ENCODE data around the gene PCDH1.
A peak's percentile ranks its signal among the peaks of the same experiment; 100 is the strongest.
"Not testable (repeated sequence)": the region's sequence is repeated elsewhere in the genome, so short reads cannot be mapped to it uniquely, and the experiment has no call there.

Gene PCDH1

GRCh38 chr5:141897425-141897824 lies 19.2 kb upstream of the PCDH1 start:
- no peak for DNase-seq

GRCh38 chr5:141890429-141890828 lies 12.2 kb upstream of the PCDH1 start:
- DNase-seq = not testable (repeated sequence)

- DNase-seq = no peak
Observed at GRCh38 chr5:141889282-141889871, 11.2 kb upstream of the PCDH1 start.

GRCh38 chr5:141883892-141884318 lies 5.7 kb upstream of the PCDH1 start:
- DNase-seq = no peak

DNA sequence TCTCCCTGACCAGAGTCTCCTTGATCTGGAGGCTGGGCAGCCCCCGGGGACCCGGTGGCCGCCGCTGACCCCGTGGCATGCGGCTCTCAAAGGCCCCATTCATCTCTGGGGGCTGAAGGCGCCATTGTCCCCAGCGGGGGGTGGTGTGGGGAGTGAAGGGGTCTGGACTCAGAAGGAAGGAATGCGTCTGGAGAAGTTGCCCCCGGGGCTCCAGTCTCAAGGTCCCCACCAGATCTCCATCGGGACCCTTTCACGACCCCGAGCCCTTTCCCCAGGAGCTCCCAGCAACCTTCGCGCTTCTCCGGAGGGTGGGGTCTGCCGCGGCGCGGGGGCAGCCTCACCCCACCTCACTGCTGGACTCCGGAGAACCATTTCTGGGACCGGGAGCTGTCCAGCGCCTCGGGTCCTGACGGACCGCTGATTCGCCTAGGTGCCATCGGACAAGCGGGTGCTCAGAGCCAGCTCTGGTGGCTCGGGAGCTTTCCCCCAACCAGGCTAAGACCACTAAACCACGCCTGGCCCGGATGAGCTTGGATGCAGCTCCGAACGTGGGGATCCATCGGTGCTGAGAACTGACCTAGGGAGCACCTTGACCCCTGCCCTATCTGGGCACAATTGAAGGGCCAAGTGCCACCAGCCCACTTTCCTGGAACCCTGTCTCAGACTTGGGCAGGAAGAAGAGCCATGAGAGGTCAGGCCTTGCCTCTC lies 5.1 kb upstream of the PCDH1 start:
- no peak for DNase-seq

DNA sequence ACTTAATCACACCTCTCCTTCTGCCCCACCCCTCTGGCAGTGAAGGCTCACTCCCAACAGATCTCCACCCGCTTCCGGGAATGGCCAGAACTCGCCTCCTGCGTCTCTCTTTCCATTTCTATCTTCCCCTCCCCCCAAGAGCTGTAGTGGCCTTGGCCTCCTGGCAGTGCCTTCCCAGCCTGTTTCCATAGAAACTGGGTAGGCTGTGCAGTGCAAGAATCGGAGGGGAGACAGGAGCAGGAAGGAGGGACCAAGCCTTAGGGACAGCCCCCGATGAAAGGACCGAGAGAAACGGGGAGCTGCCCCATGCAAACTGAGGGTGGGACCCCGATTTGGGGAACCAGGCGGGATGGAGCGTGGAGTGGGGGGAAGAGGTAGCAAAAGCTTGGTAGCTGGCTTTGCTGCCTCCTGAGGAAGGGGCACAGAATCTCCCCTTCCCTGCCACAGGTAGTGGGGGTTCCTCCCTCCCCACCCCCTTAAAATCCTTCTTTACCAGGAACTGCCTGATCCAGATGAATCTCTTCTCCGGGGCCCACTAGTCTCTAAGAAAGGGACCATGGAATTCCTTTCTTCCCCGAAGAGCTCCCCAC lies 4.5 kb upstream of the PCDH1 start:
- no peak for DNase-seq

DNA sequence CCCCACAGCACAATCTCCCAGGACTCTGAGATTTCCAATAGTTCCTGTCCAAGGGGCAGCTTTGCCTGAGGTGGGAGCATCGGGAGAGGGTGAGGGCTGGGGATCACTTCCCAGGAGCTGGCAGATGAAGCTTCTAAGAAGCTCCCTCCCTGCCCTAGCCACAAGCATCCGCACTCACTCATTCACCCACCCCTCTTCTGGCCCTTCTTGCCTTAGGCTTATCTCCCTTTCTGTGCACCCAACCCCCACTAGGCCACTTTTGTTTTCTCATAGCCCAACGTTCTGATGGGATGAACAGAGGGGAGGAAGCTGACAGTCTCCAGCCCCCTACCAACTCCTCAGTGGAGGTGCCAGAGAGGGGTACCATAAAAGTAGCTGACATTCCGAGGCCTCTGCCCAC lies 3.7 kb upstream of the PCDH1 start:
- no peak for DNase-seq

DNA sequence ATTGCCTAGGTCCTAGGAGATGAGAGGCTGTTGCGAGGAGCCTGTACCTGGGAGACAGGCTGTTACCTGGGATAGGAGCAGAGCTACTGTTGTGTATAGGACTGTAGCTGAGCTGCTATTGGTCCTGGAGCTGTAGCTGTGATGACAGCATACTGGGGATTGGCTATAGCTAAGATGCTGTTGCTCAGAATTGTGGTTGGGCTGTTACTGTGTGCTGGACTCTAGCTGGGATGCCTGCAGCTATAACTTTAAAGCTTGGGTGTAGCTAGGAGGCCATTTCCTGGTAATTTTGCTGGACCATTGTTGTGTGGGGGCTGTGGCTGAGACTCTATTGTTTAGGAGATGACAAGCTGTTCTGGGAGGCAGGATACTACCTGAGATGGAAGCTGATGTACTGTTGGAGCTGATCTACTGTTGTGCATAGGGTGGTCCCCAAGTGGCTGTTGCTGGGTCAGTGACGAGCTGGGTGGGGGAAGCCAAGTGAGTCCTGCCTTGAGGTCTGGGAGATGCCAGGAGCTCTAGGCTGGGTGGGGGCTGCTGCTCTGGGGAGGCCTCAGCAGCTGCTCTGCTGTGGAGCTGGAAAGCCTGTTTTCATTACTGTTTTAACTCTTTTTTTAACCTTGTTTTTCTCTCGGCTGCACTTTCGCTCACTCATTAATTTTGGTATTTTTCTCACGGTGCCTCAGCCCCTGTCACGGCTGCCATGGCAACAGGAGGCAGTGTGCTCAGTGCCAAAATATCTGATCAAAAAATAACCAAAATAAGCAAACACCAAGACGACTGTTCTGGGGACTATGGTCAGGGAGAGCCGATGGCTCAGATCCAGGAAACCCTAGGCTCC lies 3.0 kb upstream of the PCDH1 start:
- DNase-seq = no peak

- no peak for DNase-seq
Observed at GRCh38 chr5:141879941-141880738, 1.9 kb upstream of the PCDH1 start.

- no peak for DNase-seq
Observed at GRCh38 chr5:141879426-141879759, 1.2 kb upstream of the PCDH1 start.

- DNase-seq = peak; percentile 86
Observed at GRCh38 chr5:141878711-141879425, 658 bp upstream of the PCDH1 start.

GRCh38 chr5:141877356-141878185 lies 639 bp downstream of the PCDH1 start:
- peak; percentile 16 for DNase-seq

DNA sequence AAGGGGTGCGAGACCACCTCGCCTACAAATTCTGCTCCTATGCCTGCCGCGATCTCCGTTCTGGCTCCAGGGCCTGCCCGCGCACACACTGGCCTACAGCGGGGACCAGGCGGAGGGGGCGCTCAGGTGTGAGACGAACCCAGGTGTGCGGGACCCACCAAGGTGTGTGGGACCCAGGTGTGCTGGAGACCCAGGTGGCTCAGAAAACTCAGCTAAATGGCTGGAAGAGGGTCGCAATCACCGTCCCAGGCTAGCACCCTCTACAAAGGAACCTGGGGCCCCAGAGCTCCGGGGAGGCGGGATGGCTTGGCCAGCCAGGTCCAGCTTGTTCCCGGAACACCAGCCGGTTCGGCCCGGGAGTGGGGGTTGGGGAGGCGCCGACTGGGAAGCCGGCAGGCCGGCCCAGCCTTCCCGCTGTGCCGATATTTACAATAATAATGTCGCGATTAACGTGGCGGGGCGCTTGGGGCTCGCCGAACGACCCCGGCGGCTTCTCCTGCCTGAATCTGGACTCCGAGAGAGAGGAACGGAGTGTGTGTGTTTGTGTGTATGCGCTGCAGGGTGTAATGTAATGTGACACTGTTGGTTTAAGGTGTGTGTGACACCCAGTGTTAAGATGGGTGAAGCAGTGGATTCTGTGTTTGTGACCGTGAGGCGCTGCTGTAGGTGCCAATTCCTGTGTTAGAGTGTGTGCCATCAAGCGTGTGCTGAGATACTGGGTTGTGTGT lies 1.4 kb downstream of the PCDH1 start:
- no peak for DNase-seq

DNA sequence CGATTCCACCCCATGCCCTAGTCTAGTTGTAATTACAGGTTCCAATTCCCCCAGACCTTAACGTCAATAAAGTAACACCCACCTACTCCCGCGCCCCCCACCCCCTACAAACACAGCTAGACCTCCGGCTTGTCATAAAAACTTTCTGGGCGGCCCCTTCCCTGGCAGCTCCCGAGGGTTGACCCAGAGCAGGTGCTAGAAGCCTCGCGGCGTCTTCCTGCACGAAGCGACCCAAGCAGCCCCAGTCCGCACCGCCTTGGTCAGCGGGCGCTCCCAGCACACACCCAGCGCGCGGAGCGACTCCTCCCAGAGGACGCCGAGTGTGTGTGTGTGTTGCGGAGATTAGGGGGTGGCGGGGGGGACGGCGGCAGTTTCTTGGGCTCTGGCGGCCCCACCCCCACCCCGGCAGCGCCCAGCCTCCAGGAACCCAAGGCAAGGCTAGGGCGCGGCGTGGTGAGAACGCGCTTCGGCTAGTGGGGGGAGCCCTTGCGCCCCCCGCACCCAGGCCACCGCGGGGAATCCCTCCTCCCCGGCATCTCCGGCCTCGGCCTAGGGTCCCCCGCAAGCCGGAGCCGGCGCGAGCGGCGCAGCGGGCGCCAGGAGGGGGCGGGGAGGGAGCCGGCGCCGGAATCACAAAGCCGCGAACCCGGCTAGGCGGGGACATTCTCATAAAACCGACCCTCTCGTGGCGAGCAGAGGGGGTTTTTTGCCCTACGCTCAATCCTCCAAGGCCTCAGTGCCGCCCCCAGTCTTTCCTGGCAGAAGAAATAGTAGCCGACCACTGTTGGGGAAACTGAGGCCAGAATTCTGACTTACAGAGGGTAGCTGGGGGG lies 2.2 kb downstream of the PCDH1 start:
- DNase-seq = no peak

- DNase-seq = no peak
Observed at GRCh38 chr5:141875022-141875740, 3.0 kb downstream of the PCDH1 start.

DNA sequence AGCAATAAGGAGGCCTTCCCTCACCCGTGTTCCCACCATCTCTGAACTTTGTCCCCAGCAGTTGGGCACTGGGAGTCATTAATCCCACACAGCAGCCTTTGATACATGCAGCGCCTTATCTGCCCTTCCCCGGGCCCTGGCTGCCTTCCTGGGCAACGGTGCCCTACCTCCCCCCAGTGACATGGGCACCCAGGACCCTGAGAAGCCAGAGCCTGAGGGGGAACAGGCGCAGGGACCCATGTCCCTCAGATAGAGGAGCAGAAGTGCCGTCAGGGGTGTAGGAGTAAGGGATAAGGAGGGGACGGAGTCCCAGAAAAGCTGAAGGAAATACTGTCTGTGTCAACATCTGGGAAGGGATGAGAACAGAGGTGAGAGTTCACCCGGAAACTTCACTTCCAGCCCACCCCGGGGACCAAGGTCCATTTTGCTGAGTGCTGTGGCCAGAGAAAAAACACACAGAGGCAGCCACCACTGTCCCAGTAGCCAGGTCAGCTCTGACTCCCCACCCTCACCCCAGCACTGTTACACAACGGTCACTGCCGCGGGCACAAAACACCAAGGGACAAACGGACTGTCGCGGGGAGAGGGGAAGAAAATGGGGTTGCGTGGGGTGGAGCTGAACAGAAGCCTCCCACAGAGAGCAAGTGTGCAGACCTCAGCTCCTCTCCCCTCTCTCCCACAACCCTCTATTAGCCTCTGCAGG lies 3.8 kb downstream of the PCDH1 start:
- no peak for DNase-seq

DNA sequence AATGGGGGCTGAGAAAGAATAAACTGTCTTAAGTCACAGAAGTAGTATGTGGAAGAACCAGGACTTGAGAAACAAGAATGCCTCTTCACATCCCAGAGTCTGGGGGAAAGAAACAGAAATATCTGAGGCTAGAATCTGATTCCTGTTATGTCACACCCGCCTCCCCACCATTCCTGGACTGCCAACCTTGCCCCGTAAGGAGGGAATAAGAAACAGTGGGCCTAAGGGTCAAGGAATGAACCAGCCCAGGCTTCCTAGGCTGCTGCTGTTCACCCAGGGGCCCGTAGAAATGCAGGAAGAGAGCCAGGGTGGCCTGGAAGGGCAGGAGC lies 4.3 kb downstream of the PCDH1 start:
- DNase-seq = no peak

All from activated T-cell treated with anti-CD3 and anti-CD28 coated beads for 4 hours (primary cell).